NCI-H128 (cell line): ENCODE results near the gene PRIMA1.

Experiments
- DNase-seq: peaks from one replicate; lab custom pipeline; 2025; ENCODE audit not compliant: unreplicated experiment; lab: John Stamatoyannopoulos, UW

PRIMA1 gene

GRCh38 chr14:93759719-93760307 is 28.5 kb downstream of the PRIMA1 start:
- no peak for DNase-seq

- DNase-seq = no peak
Observed at GRCh38 chr14:93757206-93757605, 31.1 kb downstream of the PRIMA1 start.

- no peak for DNase-seq
Observed at GRCh38 chr14:93753647-93754046, 34.6 kb downstream of the PRIMA1 start.

- no peak for DNase-seq
Observed at GRCh38 chr14:93752980-93753561, 35.2 kb downstream of the PRIMA1 start.

GRCh38 chr14:93751946-93752655 is 36.2 kb downstream of the PRIMA1 start:
- no peak for DNase-seq

GRCh38 chr14:93749076-93749420 is 39.2 kb downstream of the PRIMA1 start:
- no peak for DNase-seq

GRCh38 chr14:93748208-93749075 is 39.8 kb downstream of the PRIMA1 start:
- no peak for DNase-seq

GRCh38 chr14:93747560-93747959 is 40.7 kb downstream of the PRIMA1 start:
- DNase-seq = no peak

GRCh38 chr14:93747102-93747501 is 41.2 kb downstream of the PRIMA1 start:
- no peak for DNase-seq

- DNase-seq = no peak
Observed at GRCh38 chr14:93745603-93746273, 42.5 kb downstream of the PRIMA1 start.

GRCh38 chr14:93744876-93745275 is 43.4 kb downstream of the PRIMA1 start:
- DNase-seq = no peak

GRCh38 chr14:93744176-93744575 is 44.1 kb downstream of the PRIMA1 start:
- DNase-seq = no peak

GRCh38 chr14:93743270-93744060 is 44.8 kb downstream of the PRIMA1 start:
- DNase-seq = no peak

- DNase-seq = no peak
Observed at GRCh38 chr14:93742761-93743160, 45.5 kb downstream of the PRIMA1 start.

GRCh38 chr14:93741556-93742230 is 46.6 kb downstream of the PRIMA1 start:
- no peak for DNase-seq

- DNase-seq = no peak
Observed at GRCh38 chr14:93737634-93738033, 50.7 kb downstream of the PRIMA1 start.

- DNase-seq = no peak
Observed at GRCh38 chr14:93736378-93737014, 51.8 kb downstream of the PRIMA1 start.

- DNase-seq = no peak
Observed at GRCh38 chr14:93735206-93735605, 53.1 kb downstream of the PRIMA1 start.

GRCh38 chr14:93734086-93734822 is 54.0 kb downstream of the PRIMA1 start:
- no peak for DNase-seq
